CD14-positive monocyte (primary cell): ENCODE measurements around the gene SLC5A5. TPM values are rescaled to one million over a fixed set of nuclear protein-coding genes. Genes with fewer than 3 reads are reported as not detected.

Source experiments
- DNase-seq, 3 donors: peaks; one replicate each; pipeline ENCODE4 v3.0.0-alpha.2; 2011 to 2022
- H2AFZ ChIP-seq: 2 replicates; pipeline ENCODE4 v1.6.0; 2012; ENCODE audit warnings: mild to moderate bottlenecking, low read depth, low read length, inconsistent platforms; ENCODE audit not compliant: insufficient read depth, poor library complexity, severe bottlenecking
- H3K27ac ChIP-seq, 2 donors: 1 replicate in 1 of 2; 2 replicates in 1 of 2; pipeline ENCODE4 v1.5.1; 2012 to 2013; ENCODE audit warnings: low read length in 2 of 2, control low read depth in 1 of 2, inconsistent platforms in 1 of 2, low read depth in 1 of 2, mild to moderate bottlenecking in 1 of 2
- H3K27me3 ChIP-seq, 2 donors: one replicate each; pipeline versions ENCODE4 v1.6.0 to v1.6.1; 2011 to 2013; ENCODE audit warnings: low read length in 2 of 2; ENCODE audit not compliant: control insufficient read depth in 2 of 2, insufficient read depth in 2 of 2
- H3K36me3 ChIP-seq, 2 donors: replicated peaks in 1 of 2; 1 replicate in 1 of 2; 2 replicates in 1 of 2; pipeline versions ENCODE4 v1.5.1 to v1.6.1; 2012 to 2013; ENCODE audit warnings: low read length in 2 of 2, control low read depth in 1 of 2, inconsistent platforms in 1 of 2, mild to moderate bottlenecking in 1 of 2; ENCODE audit not compliant: insufficient read depth in 2 of 2, control insufficient read depth in 1 of 2
- H3K4me1 ChIP-seq, 2 donors: 1 replicate in 1 of 2; 2 replicates in 1 of 2; pipeline versions ENCODE4 v1.5.1 to v1.6.1; 2012 to 2013; ENCODE audit warnings: low read length in 2 of 2, control low read depth in 1 of 2, inconsistent platforms in 1 of 2, mild to moderate bottlenecking in 1 of 2, moderate library complexity in 1 of 2; ENCODE audit not compliant: insufficient read depth in 2 of 2, control insufficient read depth in 1 of 2
- H3K4me2 ChIP-seq: replicated peaks from 2 replicates; pipeline ENCODE3; 2012; ENCODE audit warnings: low read length, moderate library complexity, mild to moderate bottlenecking; ENCODE audit not compliant: poor library complexity, severe bottlenecking; ENCODE audit errors: extremely low read depth
- H3K4me3 ChIP-seq, 3 experiments: fragments of 200-600 bp in 1 of 3; sonication (generic) in 1 of 3; replicated peaks in 1 of 3; 1 replicate in 2 of 3; 2 replicates in 1 of 3; pipeline ENCODE4 v1.5.1; 2011 to 2013; ENCODE audit warnings: low read length in 3 of 3, mild to moderate bottlenecking in 3 of 3, control low read depth in 2 of 3, low read depth in 2 of 3, inconsistent platforms in 1 of 3, moderate library complexity in 1 of 3
- H3K79me2 ChIP-seq: 2 replicates; pipeline ENCODE4 v1.6.0; 2012; ENCODE audit warnings: mild to moderate bottlenecking, control low read depth, inconsistent platforms, low read length, moderate library complexity; ENCODE audit not compliant: insufficient read depth
- H3K9ac ChIP-seq: 2 replicates; pipeline ENCODE4 v1.6.0; 2017; ENCODE audit warnings: low read length, mild to moderate bottlenecking; ENCODE audit not compliant: insufficient read depth, poor library complexity, severe bottlenecking
- H3K9me3 ChIP-seq, 2 donors: replicated peaks in 1 of 2; 1 replicate in 1 of 2; 2 replicates in 1 of 2; pipeline versions ENCODE4 v1.5.1 to v1.6.1; 2012 to 2013; ENCODE audit warnings: low read length in 2 of 2, control low read depth in 1 of 2; ENCODE audit not compliant: control insufficient read depth in 1 of 2, insufficient read depth in 1 of 2
- H4K20me1 ChIP-seq: 2 replicates; pipeline ENCODE4 v1.6.0; 2012; ENCODE audit warnings: mild to moderate bottlenecking, low read length, control low read depth, moderate library complexity; ENCODE audit not compliant: insufficient read depth
- H3K27ac Mint-ChIP-seq, 7 donors: one replicate each; pipeline ENCODE4 v1.8.0; 2020; ENCODE audit warnings: mild to moderate bottlenecking in 7 of 7, mixed read lengths in 7 of 7, moderate library complexity in 6 of 7, inconsistent platforms in 2 of 7
- H3K27me3 Mint-ChIP-seq, 3 donors: one replicate each; pipeline ENCODE4 v1.8.0; 2021 to 2022; ENCODE audit warnings: low read depth in 3 of 3, mild to moderate bottlenecking in 3 of 3, mixed read lengths in 3 of 3, moderate library complexity in 3 of 3, inconsistent platforms in 1 of 3
- H3K36me3 Mint-ChIP-seq, 2 donors: one replicate each; pipeline ENCODE4 v1.8.0; 2020; ENCODE audit warnings: mixed read lengths in 2 of 2, inconsistent platforms in 1 of 2, mild to moderate bottlenecking in 1 of 2
- H3K4me1 Mint-ChIP-seq: one replicate; pipeline ENCODE4 v1.8.0; 2020; ENCODE audit warnings: mild to moderate bottlenecking, mixed read lengths
- H3K4me3 Mint-ChIP-seq, 2 donors: one replicate each; pipeline ENCODE4 v1.8.0; 2020; ENCODE audit warnings: mild to moderate bottlenecking in 2 of 2, mixed read lengths in 2 of 2, moderate library complexity in 1 of 2
- H3K9me3 Mint-ChIP-seq, 7 donors: one replicate each; pipeline ENCODE4 v1.8.0; 2020 to 2022; ENCODE audit warnings: mixed read lengths in 7 of 7, mild to moderate bottlenecking in 6 of 7, moderate library complexity in 6 of 7, inconsistent platforms in 2 of 7
- WGBS: methylation state at CpG from one replicate; pipeline ENCODE4 v1.1.5; 2013; ENCODE audit warnings: missing lambda C conversion rate; ENCODE audit not compliant: insufficient coverage; 5-methylcytosine and 5-hydroxymethylcytosine counted together
- intact Hi-C, 2 donors: fragments of 100-400 bp; cut with micrococcal nuclease; formaldehyde crosslinking; loops; one replicate each; pipeline versions ENCODE4 v1.15.0 to v1.15.1; 2023
- polyA plus RNA-seq, 3 donors: library from polyadenylated mRNA; depleted of rRNA in 1 of 3; unstranded in 2 of 3; stranded (reverse) in 1 of 3; fragments of 300-500 nt in 2 of 3; fragments of >200 nt in 1 of 3; fragmentation: Illumina TruSeq in 2 of 3; gene quantifications; 1 replicate in 2 of 3; 2 replicates in 1 of 3; pipeline ENCODE4 v1.2.3, GENCODE V29; 2012 to 2021
- TF ChIP-seq, protein P1 (sequence below): fragments of 200-600 bp; IDR thresholded peaks from one replicate; pipeline ENCODE4 v1.8.0; 2022; ENCODE audit warnings: antibody characterized with exemption, mild to moderate bottlenecking

The SLC5A5 gene
- polyA plus RNA-seq, 3 donors: 0.03 TPM; not detected in 2

DNA sequence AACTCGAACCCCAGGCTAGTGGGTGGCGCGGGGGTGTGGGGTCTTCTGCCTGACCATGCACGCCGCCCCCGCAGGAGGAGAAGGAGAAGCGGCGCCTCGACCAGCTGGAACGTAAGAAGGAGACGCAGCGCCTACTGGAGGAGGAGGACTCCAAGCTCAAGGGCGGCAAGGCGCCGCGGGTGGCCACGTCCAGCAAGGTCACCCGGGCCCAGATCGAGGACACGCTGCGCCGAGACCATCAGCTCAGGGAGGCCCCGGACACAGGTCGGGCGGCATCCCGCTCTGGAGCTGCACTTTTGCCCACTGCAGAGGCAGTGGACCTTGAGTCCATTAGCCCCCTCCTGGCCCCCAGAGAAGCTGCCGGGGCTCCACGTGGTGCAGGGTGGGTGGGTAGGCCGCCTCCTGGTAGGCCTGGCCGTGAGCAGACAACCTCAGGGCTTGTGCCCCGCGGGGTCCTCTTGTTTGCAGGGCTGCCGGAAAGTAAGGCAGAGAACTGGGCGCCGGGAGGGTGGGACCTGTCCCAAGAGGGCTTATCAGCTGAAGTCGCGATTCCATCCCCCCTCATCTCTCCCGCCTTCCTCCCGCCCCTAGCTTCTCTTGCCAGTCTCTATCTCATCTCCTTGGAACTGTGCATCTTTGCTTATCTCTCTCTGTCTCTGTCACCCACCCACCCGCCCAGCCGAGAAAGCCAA, 71.0 kb downstream of the SLC5A5 start:
- Histone ChIP-seq H3K4me1 (peaks cover 8 to 11% of the 10 kb centered on the region in 2 donors), H3K4me2 (no peak overlapping the region), H3K79me2 (no peaks in the 10 kb centered on the region), H3K27me3 (no peaks in the 10 kb centered on the region), H3K4me3 (no peak overlapping the region), H4K20me1 (no peaks in the 10 kb centered on the region), H3K9me3 (no peaks in the 10 kb centered on the region), H3K36me3 (peaks cover 19 to 29% of the 10 kb centered on the region in 2 donors), H3K27ac (no peak overlapping the region), H2AFZ (no peak overlapping the region), H3K9ac (no peak overlapping the region)
- Mint-ChIP-seq H3K27me3 (peaks cover 3 to 9% (median 3%) of the 10 kb centered on the region in 3 donors), H3K4me1 (peaks cover 15% of the 10 kb centered on the region), H3K27ac (no peak overlapping the region), H3K4me3 (no peak overlapping the region), H3K36me3 (peaks cover 18 to 51% of the 10 kb centered on the region in 2 donors), H3K9me3 (no peaks in the 10 kb centered on the region)
- intact Hi-C loops: no loop called here
- DNase-seq: no peak
- TF ChIP-seq, protein P1, sequence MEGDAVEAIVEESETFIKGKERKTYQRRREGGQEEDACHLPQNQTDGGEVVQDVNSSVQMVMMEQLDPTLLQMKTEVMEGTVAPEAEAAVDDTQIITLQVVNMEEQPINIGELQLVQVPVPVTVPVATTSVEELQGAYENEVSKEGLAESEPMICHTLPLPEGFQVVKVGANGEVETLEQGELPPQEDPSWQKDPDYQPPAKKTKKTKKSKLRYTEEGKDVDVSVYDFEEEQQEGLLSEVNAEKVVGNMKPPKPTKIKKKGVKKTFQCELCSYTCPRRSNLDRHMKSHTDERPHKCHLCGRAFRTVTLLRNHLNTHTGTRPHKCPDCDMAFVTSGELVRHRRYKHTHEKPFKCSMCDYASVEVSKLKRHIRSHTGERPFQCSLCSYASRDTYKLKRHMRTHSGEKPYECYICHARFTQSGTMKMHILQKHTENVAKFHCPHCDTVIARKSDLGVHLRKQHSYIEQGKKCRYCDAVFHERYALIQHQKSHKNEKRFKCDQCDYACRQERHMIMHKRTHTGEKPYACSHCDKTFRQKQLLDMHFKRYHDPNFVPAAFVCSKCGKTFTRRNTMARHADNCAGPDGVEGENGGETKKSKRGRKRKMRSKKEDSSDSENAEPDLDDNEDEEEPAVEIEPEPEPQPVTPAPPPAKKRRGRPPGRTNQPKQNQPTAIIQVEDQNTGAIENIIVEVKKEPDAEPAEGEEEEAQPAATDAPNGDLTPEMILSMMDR: no peak
- WGBS: 94% methylated on average over 33 of the region's 41 CpGs

DNA sequence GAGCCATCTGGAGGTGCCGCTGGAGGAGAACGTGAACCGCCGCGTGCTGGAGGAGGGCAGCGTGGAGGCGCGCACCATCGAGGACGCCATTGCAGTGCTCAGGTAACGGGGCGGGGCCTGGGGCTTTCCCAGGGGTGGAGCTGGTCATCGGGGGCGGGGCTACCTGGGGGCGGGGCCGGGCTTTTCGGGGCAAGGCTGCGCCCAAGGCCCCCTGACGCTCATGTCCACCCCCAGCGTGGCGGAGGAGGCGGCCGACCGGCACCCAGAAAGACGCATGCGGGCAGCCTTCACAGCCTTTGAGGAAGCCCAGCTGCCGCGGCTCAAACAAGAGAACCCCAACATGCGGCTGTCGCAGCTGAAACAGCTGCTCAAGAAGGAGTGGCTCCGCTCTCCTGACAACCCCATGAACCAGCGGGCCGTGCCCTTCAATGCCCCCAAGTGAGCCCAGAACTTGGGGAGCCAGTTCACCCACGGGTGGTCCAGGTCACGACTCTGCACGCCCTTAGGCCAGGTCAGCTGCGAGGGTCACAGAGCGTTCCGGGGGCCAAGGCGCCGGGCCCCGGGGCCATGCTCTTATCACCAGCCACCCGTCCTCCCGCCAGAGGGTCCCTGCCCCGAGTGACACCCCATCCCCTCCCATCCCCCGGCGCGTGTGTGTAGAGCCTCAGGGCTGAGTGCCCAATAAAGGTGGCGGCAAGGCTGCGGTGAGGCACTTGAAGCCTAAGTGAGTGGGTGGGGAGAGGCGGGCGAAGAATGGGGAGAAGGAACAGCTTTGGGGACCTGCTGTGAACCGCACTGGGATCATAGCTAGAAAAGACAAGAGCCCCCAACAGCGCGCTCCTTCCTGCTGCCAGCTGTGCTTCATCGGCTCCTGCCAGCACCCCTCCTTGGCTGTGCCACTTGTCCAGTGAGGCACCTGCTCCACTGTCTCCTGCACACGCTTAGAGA, 71.8 kb downstream of the SLC5A5 start:
- H3K4me3 ChIP-seq: no peak overlapping the region
- no peak overlapping the region for H3K27ac ChIP-seq
- no peak overlapping the region for H2AFZ ChIP-seq
- H3K36me3 ChIP-seq: peaks cover 19 to 29% of the 10 kb centered on the region in 2 donors
- no peak overlapping the region for H3K9ac ChIP-seq
- no peak overlapping the region for H3K27ac Mint-ChIP-seq
- no peak overlapping the region for H3K4me2 ChIP-seq
- H3K9me3 Mint-ChIP-seq: no peaks in the 10 kb centered on the region
- no peaks in the 10 kb centered on the region for H3K79me2 ChIP-seq
- H3K4me3 Mint-ChIP-seq: no peak overlapping the region
- H3K27me3 ChIP-seq: peaks cover 0 to under 1% of the 10 kb centered on the region in 2 donors
- DNase-seq: no peak
- H3K4me1 Mint-ChIP-seq: peaks cover 15% of the 10 kb centered on the region
- no peaks in the 10 kb centered on the region for H4K20me1 ChIP-seq
- H3K27me3 Mint-ChIP-seq: peaks cover 4 to 10% (median 5%) of the 10 kb centered on the region in 3 donors
- H3K4me1 ChIP-seq: peaks cover 9 to 15% of the 10 kb centered on the region in 2 donors
- 92% methylated on average over 44 of the region's 57 CpGs for WGBS
- TF ChIP-seq, protein P1: no peak
- no peaks in the 10 kb centered on the region for H3K9me3 ChIP-seq
- intact Hi-C loops: no loop called here
- peaks cover 18 to 50% of the 10 kb centered on the region in 2 donors for H3K36me3 Mint-ChIP-seq
